HCT116 (cell line): Measurements from ENCODE around the gene MCRS1.

Experiments
- CEBPB ChIP-seq: IDR thresholded peaks from 2 replicates; pipeline ENCODE4 v1.6.1; 2012; ENCODE audit warnings: low read depth
- CTCF ChIP-seq, 3 experiments: fragments of 200-600 bp in 1 of 3; sonication (generic) in 1 of 3; IDR thresholded peaks in 2 of 3; conservative IDR thresholded peaks in 1 of 3; 2 replicates each; pipeline ENCODE4 v1.5.1; 2012 to 2017; ENCODE audit warnings: low read depth in 2 of 3, low read length in 2 of 3, antibody characterized with exemption in 1 of 3, borderline replicate concordance in 1 of 3, control low read depth in 1 of 3, mild to moderate bottlenecking in 1 of 3, mixed read lengths in 1 of 3, mixed run types in 1 of 3, moderate library complexity in 1 of 3; ENCODE audit not compliant: insufficient read depth in 1 of 3
- FOSL1 ChIP-seq: IDR thresholded peaks from 2 replicates; pipeline ENCODE4 v1.6.1; 2012; ENCODE audit warnings: low read depth
- POLR2A ChIP-seq: IDR thresholded peaks from 2 replicates; pipeline ENCODE4 v1.7.0; 2011; ENCODE audit warnings: borderline replicate concordance; ENCODE audit not compliant: insufficient read depth, insufficient read length; ENCODE audit errors: extremely low read depth
- POLR2AphosphoS5 ChIP-seq: IDR thresholded peaks from 2 replicates; pipeline ENCODE4 v1.6.1; 2011; ENCODE audit warnings: mild to moderate bottlenecking, low read depth, low read length, moderate library complexity
- RAD21 ChIP-seq: IDR thresholded peaks from 2 replicates; pipeline ENCODE4 v1.6.1; 2012; ENCODE audit warnings: low read depth, mild to moderate bottlenecking
- REST ChIP-seq: IDR thresholded peaks from 2 replicates; pipeline ENCODE4 v1.6.1; 2012; ENCODE audit warnings: low read depth
- SIN3A ChIP-seq: IDR thresholded peaks from 2 replicates; pipeline ENCODE4 v1.6.1; 2012; ENCODE audit warnings: low read depth
- SP1 ChIP-seq: IDR thresholded peaks from 2 replicates; pipeline ENCODE4 v1.6.1; 2012; ENCODE audit warnings: low read depth
- TCF7L2 ChIP-seq: IDR thresholded peaks from 2 replicates; pipeline ENCODE4 v1.7.0; 2011; ENCODE audit warnings: borderline replicate concordance, inconsistent platforms; ENCODE audit not compliant: insufficient read depth, insufficient read length; ENCODE audit errors: extremely low read depth
- YY1 ChIP-seq: IDR thresholded peaks from 2 replicates; pipeline ENCODE4 v1.6.1; 2011; ENCODE audit warnings: low read length, low read depth, moderate library complexity, mild to moderate bottlenecking; ENCODE audit not compliant: insufficient replicate concordance; ENCODE audit errors: extremely low read depth
- ZFX ChIP-seq: fragments of 450-650 bp; IDR thresholded peaks from 2 replicates; pipeline ENCODE4 v1.6.1; 2017
- ZNF274 ChIP-seq: fragments of 200-500 bp; sonication (Bioruptor generic); IDR thresholded peaks from 2 replicates; pipeline ENCODE4 v1.6.1; 2014; ENCODE audit warnings: mild to moderate bottlenecking, low read depth, low read length, inconsistent platforms

GRCh38 chr12:49604856-49605255 lies 36.9 kb upstream of the MCRS1 start:
- TF ChIP-seq CTCF (IDR thresholded peaks at IDR 0.05 in 2 of 3, conservative IDR thresholded peaks at IDR 0.05 in 1 of 3; ENCODE audit: borderline replicate concordance in 1 of 3, insufficient read depth in 1 of 3, low read depth in 2 of 3, low read length in 2 of 3): no peak
- no peak for TF ChIP-seq RAD21
- no peak for TF ChIP-seq YY1
- no peak for TF ChIP-seq SP1
- TF ChIP-seq ZFX: no peak
- TF ChIP-seq REST: no peak
- TF ChIP-seq FOSL1: no peak
- TF ChIP-seq POLR2A: no peak
- no peak for TF ChIP-seq TCF7L2
- TF ChIP-seq ZNF274: no peak
- TF ChIP-seq CEBPB: no peak
- no peak for TF ChIP-seq POLR2AphosphoS5
- no peak for TF ChIP-seq SIN3A
